ENCODE results near the gene NELFCD.

DNA sequence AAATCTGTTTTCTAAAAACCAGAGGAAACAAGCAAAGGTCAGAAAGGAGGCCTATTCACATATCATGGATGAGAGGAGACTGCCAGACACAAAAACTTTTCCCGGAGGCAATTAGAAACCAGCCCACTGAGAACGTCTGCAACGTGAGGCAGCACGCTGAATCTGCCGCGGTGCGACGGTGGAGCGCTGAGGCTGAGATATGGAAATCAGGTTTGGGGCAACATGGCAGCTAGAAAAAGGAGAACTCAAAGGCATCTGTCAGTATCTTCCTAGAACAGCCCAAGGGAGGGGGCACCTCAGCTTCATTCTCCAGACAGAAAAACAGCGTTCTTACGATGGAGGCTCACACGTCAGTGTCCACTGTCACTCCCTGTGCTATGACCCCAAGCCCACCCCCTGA lies 56.3 kb downstream of the NELFCD start:
- TF ChIP-seq CEBPB (tag; IDR thresholded peaks at IDR 0.05) (no peak), ZKSCAN8 (CRISPR knock-in tag; IDR thresholded peaks at IDR 0.05) (no peak), RBM15 (IDR thresholded peaks at IDR 0.05; ENCODE audit: insufficient read depth, low read length) (no peak), ZNF282 (CRISPR knock-in tag; IDR thresholded peaks at IDR 0.05) (no peak), NR2C2 (CRISPR knock-in tag; IDR thresholded peaks at IDR 0.05) (no peak), NR2C2 (tag; IDR thresholded peaks at IDR 0.05) (no peak), RCOR1 (IDR thresholded peaks at IDR 0.05; ENCODE audit: borderline replicate concordance in 1 of 2, low read depth in 2 of 2, low read length in 2 of 2) (no peak), JUND (IDR thresholded peaks at IDR 0.05; ENCODE audit: borderline replicate concordance, low read depth, low read length) (no peak), JUND (tag; IDR thresholded peaks at IDR 0.05; ENCODE audit: borderline replicate concordance, low read depth, low read length) (no peak), CTBP1 (IDR thresholded peaks at IDR 0.05; ENCODE audit: borderline replicate concordance) (no peak)
- TF ChIP-seq, protein P1, sequence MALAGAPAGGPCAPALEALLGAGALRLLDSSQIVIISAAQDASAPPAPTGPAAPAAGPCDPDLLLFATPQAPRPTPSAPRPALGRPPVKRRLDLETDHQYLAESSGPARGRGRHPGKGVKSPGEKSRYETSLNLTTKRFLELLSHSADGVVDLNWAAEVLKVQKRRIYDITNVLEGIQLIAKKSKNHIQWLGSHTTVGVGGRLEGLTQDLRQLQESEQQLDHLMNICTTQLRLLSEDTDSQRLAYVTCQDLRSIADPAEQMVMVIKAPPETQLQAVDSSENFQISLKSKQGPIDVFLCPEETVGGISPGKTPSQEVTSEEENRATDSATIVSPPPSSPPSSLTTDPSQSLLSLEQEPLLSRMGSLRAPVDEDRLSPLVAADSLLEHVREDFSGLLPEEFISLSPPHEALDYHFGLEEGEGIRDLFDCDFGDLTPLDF (CRISPR knock-in tag; IDR thresholded peaks at IDR 0.05), result no peak
- TF ChIP-seq, protein P2, sequence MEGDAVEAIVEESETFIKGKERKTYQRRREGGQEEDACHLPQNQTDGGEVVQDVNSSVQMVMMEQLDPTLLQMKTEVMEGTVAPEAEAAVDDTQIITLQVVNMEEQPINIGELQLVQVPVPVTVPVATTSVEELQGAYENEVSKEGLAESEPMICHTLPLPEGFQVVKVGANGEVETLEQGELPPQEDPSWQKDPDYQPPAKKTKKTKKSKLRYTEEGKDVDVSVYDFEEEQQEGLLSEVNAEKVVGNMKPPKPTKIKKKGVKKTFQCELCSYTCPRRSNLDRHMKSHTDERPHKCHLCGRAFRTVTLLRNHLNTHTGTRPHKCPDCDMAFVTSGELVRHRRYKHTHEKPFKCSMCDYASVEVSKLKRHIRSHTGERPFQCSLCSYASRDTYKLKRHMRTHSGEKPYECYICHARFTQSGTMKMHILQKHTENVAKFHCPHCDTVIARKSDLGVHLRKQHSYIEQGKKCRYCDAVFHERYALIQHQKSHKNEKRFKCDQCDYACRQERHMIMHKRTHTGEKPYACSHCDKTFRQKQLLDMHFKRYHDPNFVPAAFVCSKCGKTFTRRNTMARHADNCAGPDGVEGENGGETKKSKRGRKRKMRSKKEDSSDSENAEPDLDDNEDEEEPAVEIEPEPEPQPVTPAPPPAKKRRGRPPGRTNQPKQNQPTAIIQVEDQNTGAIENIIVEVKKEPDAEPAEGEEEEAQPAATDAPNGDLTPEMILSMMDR (IDR thresholded peaks at IDR 0.05 in 2 of 3, conservative IDR thresholded peaks at IDR 0.05 in 1 of 3; ENCODE audit: insufficient read depth in 2 of 3, low read depth in 1 of 3, low read length in 3 of 3), result no peak
